Mucosa of descending colon (tissue), 3 donors: ENCODE measurements around the gene SLC25A29. TPM values are rescaled to one million over a fixed set of nuclear protein-coding genes. Genes with fewer than 3 reads are reported as not detected.

Experiments
- ATAC-seq: fragments of 200-7000 bp; cut with Tn5 transposase; one replicate; pipeline ENCODE4 v1.9.1; 2020; ENCODE audit warnings: mild to moderate bottlenecking, moderate library complexity
- DNase-seq, 3 donors: peaks; one replicate each; pipeline ENCODE4 v3.0.0-alpha.2; 2020
- H3K36me3 ChIP-seq: fragments of 200-600 bp; one replicate; pipeline ENCODE4 v1.8.0; 2021; ENCODE audit warnings: low read depth, mild to moderate bottlenecking
- H3K4me1 ChIP-seq: fragments of 200-600 bp; one replicate; pipeline ENCODE4 v1.8.0; 2021; ENCODE audit warnings: low read depth, mild to moderate bottlenecking
- H3K4me3 ChIP-seq: fragments of 200-600 bp; one replicate; pipeline ENCODE4 v1.8.0; 2021; ENCODE audit warnings: mild to moderate bottlenecking
- H3K9me3 ChIP-seq: fragments of 200-600 bp; one replicate; pipeline ENCODE4 v1.8.0; 2021; ENCODE audit warnings: mild to moderate bottlenecking
- intact Hi-C, 2 donors: fragments of 100-400 bp; cut with DNase I in 1 of 2; cut with micrococcal nuclease in 1 of 2; formaldehyde crosslinking; loops; one replicate each; pipeline versions ENCODE4 v1.11.0 to v1.11.1; 2022; cut with DNase I, micrococcal nuclease
- total RNA-seq, 3 donors: library from RNA; stranded (reverse); fragmentation: NEBNext Ultra II Directional in 2 of 3; extraction: Animal tissue kit (Norgen Biotek cat#: 25700) in 2 of 3; gene quantifications; one replicate each; pipeline versions ENCODE4 v1.2.1 to v1.2.4, GENCODE V29; 2021 to 2023
- TF ChIP-seq, protein P1 (sequence below): fragments of 200-600 bp; IDR thresholded peaks from one replicate; pipeline ENCODE4 v1.8.0; 2022; ENCODE audit warnings: antibody characterized with exemption, mild to moderate bottlenecking
- donor health status: DM: no; HTN: no; CAD: no; lungs with moderate emphysema.
- donor health status: DM: no; HTN: no; CAD: no.
- donor health status: DM: no; HTN: yes; CAD: no.

SLC25A29 gene
- total RNA-seq, 3 donors from 2014 or later: 19.6 to 28.2 (median 28.1) TPM

DNA sequence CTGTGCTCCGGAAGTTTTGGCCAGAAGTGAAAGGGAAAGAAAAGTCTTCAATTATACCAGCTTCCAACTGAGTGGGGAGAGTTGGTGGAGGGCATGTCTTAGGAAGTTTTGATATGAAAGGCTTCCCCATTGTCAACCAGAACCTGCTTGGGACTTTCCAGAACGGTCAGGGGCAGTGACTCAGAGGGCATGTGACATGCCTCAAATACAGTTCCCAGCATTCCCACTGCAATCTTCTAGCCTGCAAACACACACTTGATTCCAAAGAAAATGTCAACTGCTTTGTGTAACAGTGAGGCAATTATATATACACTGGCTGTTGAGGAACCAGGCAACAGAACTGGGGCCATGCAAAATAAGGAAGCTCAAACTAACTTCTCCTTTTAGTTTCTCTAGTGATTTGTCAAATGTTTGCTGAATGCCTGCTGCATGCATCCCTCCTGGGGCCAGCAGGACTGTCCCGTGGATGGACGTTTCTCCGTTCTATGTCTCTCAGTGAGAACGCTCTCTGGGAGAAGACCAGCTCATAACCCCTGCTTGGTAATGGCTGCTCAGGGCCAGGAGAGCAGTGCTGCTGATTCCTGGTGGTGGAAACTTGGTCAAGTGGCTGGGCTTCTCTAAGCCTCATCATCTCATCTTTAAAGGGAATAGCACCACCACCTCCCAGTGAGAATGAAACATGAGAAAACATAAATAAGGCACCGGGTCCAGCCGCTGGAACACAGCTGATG lies 35.2 kb upstream of the SLC25A29 start:
- TF ChIP-seq, protein P1, sequence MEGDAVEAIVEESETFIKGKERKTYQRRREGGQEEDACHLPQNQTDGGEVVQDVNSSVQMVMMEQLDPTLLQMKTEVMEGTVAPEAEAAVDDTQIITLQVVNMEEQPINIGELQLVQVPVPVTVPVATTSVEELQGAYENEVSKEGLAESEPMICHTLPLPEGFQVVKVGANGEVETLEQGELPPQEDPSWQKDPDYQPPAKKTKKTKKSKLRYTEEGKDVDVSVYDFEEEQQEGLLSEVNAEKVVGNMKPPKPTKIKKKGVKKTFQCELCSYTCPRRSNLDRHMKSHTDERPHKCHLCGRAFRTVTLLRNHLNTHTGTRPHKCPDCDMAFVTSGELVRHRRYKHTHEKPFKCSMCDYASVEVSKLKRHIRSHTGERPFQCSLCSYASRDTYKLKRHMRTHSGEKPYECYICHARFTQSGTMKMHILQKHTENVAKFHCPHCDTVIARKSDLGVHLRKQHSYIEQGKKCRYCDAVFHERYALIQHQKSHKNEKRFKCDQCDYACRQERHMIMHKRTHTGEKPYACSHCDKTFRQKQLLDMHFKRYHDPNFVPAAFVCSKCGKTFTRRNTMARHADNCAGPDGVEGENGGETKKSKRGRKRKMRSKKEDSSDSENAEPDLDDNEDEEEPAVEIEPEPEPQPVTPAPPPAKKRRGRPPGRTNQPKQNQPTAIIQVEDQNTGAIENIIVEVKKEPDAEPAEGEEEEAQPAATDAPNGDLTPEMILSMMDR: no peak
- ATAC-seq (peak; percentile 90), DNase-seq (peak in 1 of 3 donors; percentile 21)
- intact Hi-C loops: no loop called here
- no peaks in the 10 kb centered on the region for H3K4me1 ChIP-seq
- H3K9me3 ChIP-seq: no peaks in the 10 kb centered on the region
- no peak overlapping the region for H3K4me3 ChIP-seq
- H3K36me3 ChIP-seq: no peaks in the 10 kb centered on the region

GRCh38 chr14:100340423-100340813 lies 34.2 kb upstream of the SLC25A29 start:
- TF ChIP-seq, protein P1: no peak
- H3K36me3 ChIP-seq: no peaks in the 10 kb centered on the region
- H3K4me3 ChIP-seq: no peak overlapping the region
- ATAC-seq (no peak), DNase-seq (no peak)
- H3K9me3 ChIP-seq: no peaks in the 10 kb centered on the region
- intact Hi-C loops: no loop called here
- no peaks in the 10 kb centered on the region for H3K4me1 ChIP-seq

- no peak for ATAC-seq
- H3K4me1 ChIP-seq: no peaks in the 10 kb centered on the region
- H3K36me3 ChIP-seq: no peaks in the 10 kb centered on the region
- intact Hi-C loops: no loop called here
- TF ChIP-seq, protein P1: no peak
- no peak overlapping the region for H3K4me3 ChIP-seq
- no peaks in the 10 kb centered on the region for H3K9me3 ChIP-seq
- DNase-seq: no peak
Observed at GRCh38 chr14:100339766-100340422, 33.6 kb upstream of the SLC25A29 start.

- Histone ChIP-seq H3K4me1 (no peaks in the 10 kb centered on the region), H3K36me3 (no peaks in the 10 kb centered on the region), H3K9me3 (no peaks in the 10 kb centered on the region), H3K4me3 (no peak overlapping the region)
- TF ChIP-seq, protein P1: no peak
- intact Hi-C loops: no loop called here
- ATAC-seq (no peak), DNase-seq (no peak)
Observed at GRCh38 chr14:100336618-100337530, 30.6 kb upstream of the SLC25A29 start.

DNA sequence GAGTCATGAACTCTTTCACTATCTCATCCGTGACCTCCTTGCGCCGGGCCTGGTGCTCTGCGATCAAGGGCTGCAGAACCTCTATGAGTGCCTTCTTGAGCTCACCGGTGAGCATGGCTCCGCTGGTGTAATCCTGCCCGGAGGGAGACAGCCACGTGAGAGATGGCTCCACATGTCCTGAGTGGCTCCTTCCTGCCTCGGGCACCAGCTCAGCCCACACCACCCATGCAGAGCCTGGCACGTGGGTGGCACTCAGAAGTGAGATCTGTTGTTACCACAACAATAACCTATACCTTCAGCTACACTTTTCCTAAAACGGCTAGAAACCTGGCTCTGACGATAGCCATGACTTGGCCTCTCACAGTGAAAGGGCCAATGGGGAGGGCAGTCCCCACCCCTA lies 28.7 kb upstream of the SLC25A29 start:
- DNase-seq (no peak), ATAC-seq (no peak)
- H3K4me3 ChIP-seq: no peak overlapping the region
- intact Hi-C loops: no loop called here
- H3K9me3 ChIP-seq: no peaks in the 10 kb centered on the region
- TF ChIP-seq, protein P1: no peak
- H3K4me1 ChIP-seq: no peaks in the 10 kb centered on the region
- no peaks in the 10 kb centered on the region for H3K36me3 ChIP-seq
